Measurements from ENCODE around the gene MEGF6. TPM values are rescaled to one million over a fixed set of nuclear protein-coding genes. Genes with fewer than 3 reads are reported as not detected.

Gene MEGF6
- total and polyA plus RNA-seq, 9 of the 15 experiments (the other 6 are each of a cell fraction or from before 2014, with no cell fraction given) = 0.03 to 1.7 (median 0.24) TPM; not detected in 3

- intact Hi-C loops (cut with micrococcal nuclease) = no loop called here
- no peaks in the 10 kb centered on the region for H3K9me1 ChIP-seq (ENCODE audit: control insufficient read depth, insufficient read depth, low read length)
- H3K4me2 ChIP-seq (ENCODE audit: insufficient read depth, low read length) = no peak overlapping the region
- H3K79me2 ChIP-seq (ENCODE audit: control insufficient read depth, insufficient read depth, low read length) = no peaks in the 10 kb centered on the region
- BruUV-seq (replicated peaks) = no TSS peak
- ChIA-PET POLR2A (interaction anchor here (0.6 to 0.8 kb wide), 5 partner anchors 10 to 98 kb away, joined by 3 to 7 read pairs (median 3); no protein-coding TSS in a partner anchor), CTCF (ENCODE audit: low intra/inter-chr PET ratio) (no interaction called here)
- no peak overlapping the region for H2AFZ ChIP-seq (ENCODE audit: low read depth, low read length)
- H3K4me1 ChIP-seq (replicated peaks in 1 of 2; ENCODE audit: control insufficient read depth in 2 of 2, insufficient read depth in 2 of 2, low read length in 2 of 2) = peaks cover 0 to 67% of the 10 kb centered on the region in 2 experiments; a peak in 2 of 5 replicates
- in situ Hi-C loops (cut with MboI) = no loop called here
- H3K4me3 ChIP-seq = no peak overlapping the region
- no peak overlapping the region for H3K9ac ChIP-seq (ENCODE audit: insufficient read depth in 1 of 2, low read depth in 2 of 2, low read length in 2 of 2)
- H3K36me3 ChIP-seq (ENCODE audit: control insufficient read depth, insufficient read depth, low read length) = no peaks in the 10 kb centered on the region
- no peak for DNase-seq (ENCODE audit: extremely low read depth in 1 of 4, low spot score in 3 of 4)
- H3K27ac ChIP-seq (ENCODE audit: extremely low read depth, low read depth, low read length) = no peak overlapping the region
- WGBS (ENCODE audit: insufficient coverage, low coverage, missing lambda C conversion rate) = 10% methylated on average over 16 of the region's 16 CpGs
- no peak for ATAC-seq
- peaks cover 44% of the 10 kb centered on the region for H4K20me1 ChIP-seq (replicated peaks; ENCODE audit: control insufficient read depth, insufficient read depth, low read length)
- H3K27me3 ChIP-seq (ENCODE audit: control insufficient read depth in 2 of 2, insufficient read depth in 2 of 2, low read length in 2 of 2) = peaks cover 12 to 88% of the 10 kb centered on the region in 2 experiments; a peak in 4 of 5 replicates
- H3K9me3 ChIP-seq (replicated peaks; ENCODE audit: control insufficient read depth, insufficient read depth, low read depth, low read length) = no peaks in the 10 kb centered on the region
- no peak for FAIRE-seq
- no peak for TF ChIP-seq CAMTA2 (CRISPR knock-in tag; conservative IDR thresholded peaks at IDR 0.05)
- no peak for TF ChIP-seq CBX3 (IDR thresholded peaks at IDR 0.05; ENCODE audit: borderline replicate concordance in 1 of 2, low read length in 2 of 2)
- no peak for TF ChIP-seq MTA1 (IDR thresholded peaks at IDR 0.05; ENCODE audit: borderline replicate concordance)
- TF ChIP-seq ETV1 (tag; conservative IDR thresholded peaks at IDR 0.05; ENCODE audit: low read depth) = no peak
- TF ChIP-seq FOS (IDR thresholded peaks at IDR 0.05; ENCODE audit: extremely low read depth, insufficient read length) = no peak
- TF ChIP-seq RAD51 (IDR thresholded peaks at IDR 0.05; ENCODE audit: borderline replicate concordance, low read depth) = no peak
- no peak for TF ChIP-seq UBTF (IDR thresholded peaks at IDR 0.05; ENCODE audit: borderline replicate concordance in 1 of 2, low read depth in 2 of 2, low read length in 2 of 2)
- no peak for TF ChIP-seq MGA (IDR thresholded peaks at IDR 0.05)
- TF ChIP-seq NFE2 (IDR thresholded peaks at IDR 0.05; ENCODE audit: low read depth) = no peak
Observed at GRCh38 chr1:3537359-3537758, 73.9 kb downstream of the MEGF6 start.

Data from K562 (cell line).